ENCODE data around the gene FBXL4.

Gene FBXL4

DNA sequence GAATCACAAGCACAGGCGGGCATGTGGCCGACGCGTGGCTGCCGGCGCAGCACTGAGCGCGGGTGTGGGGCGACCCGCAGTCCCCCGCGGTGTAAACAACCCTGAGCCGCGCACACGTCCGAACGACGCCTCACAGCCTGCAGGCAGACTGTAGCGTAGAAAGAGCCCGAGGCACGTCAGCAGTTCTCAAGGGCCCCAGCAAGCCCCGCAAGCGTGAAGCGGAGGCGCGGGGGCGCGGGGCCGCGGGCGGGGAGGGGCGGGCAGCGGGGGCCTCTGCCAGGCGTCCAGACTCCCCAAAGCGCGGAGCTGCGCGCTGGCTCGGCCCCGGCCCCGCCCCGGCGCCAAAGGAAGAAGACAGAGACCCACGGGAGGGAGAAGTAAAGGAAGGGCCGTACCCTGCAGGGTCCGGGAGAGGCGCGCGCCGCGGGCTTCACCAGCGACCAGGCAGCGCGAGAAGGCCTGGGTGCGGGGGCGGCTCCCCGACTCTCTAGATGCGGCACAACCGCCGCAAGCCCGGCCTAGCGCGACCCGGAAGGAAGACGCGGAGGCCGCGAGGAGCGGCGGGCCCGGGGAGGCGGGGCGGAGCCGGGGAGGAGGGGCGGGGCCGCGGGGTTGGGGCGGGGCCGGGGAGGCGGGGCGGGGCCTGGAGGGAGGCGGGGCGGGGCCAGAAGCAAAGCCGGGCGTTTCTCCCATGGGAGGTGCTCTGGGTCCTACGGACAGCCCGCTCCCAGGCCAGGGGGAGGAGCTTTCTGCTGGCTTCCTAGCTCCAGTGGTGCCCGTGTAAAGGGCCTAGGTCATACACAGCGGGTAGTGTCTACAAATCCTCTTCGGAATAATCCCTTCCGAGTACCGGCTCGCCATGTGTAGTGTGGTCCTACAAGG lies at the start of gene FBXL4:
Gene FBXL4 (minus strand): TSS at position 536 of the 882 bp plus-strand sequence. CDS start 20,958 bp downstream, outside the sequence.
- peak; percentile 70 for DNase-seq (ENCODE audit: low read depth, low spot score)

DNA sequence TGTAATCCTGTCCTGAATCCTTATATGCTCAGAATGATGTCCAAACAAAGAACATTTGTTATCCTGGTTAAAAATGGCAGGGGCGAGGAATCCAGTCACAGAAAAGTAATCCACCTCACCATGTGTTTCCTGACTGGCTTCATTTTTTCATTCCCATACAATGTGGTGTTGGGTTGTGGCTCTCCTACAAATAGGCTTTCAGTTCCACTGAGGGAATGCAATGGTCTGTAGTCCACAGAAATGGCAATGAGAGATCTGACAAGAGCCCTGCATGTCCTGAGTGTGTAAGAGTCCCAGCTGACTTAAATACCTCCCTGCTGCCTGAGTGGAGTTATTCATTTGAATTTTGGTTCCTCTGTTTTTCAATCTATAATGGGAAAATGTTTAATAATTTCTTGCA lies 47.4 kb upstream of the FBXL4 start:
- no peak for DNase-seq (ENCODE audit: low read depth, low spot score)

DNA sequence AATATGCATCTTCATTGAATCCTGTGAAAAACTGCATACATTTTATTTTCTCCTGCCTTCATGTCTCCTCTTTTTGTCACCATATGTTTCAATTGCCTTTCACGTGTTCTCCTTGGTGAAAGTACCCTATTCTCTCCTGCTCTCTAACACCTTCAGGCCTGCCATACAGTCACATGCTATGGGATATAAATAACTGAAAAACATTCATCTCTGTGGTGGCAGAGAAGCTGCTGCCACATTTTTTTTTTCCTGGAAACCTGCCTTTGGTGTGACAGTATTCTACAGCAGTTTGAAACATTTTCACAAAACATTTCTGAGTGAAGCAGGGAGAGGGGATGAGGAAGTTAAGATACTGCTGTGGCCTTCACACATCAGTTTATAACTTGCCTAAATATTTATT lies 44.8 kb upstream of the FBXL4 start:
- DNase-seq (ENCODE audit: low read depth, low spot score), result no peak

DNA sequence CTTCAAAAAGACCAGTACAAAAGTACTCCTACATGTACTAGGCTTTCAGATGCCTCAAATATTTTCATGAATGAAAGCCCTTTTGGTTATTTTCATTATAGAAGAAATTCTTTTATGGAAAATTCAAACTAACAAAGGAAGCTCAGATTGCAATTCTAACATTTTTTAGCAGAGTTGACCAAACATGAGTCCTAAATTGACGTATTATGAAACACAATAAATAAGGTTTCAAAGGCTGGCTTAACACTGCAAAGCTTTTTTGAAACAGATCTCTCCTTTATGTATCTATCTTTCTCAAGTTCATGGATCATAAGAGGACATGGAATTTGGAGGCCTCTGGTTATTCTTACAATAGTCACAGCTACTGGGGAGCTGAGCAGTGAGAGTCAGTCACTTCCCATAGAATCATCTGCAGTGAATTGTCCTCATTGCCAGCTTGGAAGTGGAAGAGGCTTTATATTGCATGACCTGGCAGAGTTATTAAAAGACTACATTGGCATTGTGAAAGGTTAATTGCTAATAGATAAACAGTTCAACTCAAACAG lies 38.4 kb upstream of the FBXL4 start:
- no peak for DNase-seq (ENCODE audit: low read depth, low spot score)

DNA sequence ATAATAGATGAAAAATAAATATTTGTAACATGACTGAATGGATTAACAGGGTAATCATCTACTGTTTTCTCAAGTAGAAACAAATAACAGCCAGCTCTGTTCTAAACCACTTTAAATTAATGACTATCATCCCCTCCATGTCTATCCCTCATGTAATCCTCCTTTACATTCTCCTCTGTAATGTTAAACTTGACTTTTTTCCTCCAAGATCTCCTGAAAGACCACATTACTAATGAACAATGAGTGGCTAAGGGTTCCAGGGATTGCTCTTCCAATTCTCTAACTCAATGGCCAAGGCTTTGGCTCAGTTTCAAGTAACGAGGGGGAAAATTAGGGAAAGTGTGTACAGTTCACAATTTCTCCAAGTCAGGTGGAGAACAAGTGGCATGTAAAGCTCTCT lies 37.6 kb upstream of the FBXL4 start:
- DNase-seq (ENCODE audit: low read depth, low spot score), result no peak

DNA sequence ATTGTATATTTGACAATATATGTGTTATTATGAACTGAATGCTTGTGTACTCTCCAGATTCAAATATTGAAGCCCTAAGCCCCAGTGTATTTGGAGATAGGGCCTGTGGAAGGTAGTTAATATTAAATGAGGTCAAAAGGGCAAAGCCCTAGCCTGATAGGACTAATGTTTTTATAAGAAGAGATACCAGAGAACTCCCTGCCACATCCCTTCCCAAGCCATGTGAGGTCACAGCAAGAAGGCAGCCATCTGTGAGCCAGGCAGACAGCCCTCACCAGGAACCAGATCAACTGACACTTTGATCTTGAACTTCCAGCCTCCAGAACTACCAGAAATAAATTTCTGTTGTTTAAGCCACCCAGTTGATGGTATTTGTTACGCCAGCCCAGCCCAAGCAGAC lies 36.4 kb upstream of the FBXL4 start:
- DNase-seq (ENCODE audit: low read depth, low spot score), result no peak

DNA sequence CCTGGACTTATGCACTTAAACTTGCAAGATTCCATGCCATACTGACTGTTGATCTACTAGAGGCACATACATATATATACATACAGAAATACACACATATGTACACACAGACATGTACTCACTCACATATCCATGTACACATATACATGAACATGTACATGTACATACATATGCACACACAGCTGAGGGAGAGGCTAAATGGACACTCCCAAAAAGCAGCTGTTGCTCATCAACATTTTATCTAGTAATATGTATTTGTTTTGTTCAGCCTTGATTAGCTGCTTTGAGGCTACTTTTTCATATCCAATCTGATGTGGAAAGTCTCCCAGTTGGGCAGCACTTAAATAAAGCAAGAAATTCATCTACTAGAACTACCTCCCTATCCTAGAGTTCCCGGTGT lies 33.7 kb upstream of the FBXL4 start:
- no peak for DNase-seq (ENCODE audit: low read depth, low spot score)

DNA sequence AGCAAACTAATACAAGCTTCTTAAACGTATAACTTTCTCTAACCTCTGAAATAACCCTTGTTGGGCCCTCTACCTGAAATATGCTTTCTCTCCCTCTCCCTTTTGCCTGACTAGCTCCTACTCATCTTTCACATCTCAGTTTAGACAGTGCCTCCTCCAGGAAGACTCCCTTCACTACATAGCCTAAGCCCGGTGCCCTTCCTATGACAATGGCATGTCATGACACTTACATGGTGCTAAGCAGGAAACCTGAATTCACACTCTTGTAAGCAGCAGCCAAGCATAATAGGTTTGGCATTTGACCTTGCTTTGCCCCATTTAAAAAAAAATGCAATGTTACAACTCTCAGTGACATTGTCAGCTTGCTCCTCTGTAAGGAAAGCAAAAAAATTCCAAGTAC lies 33.1 kb upstream of the FBXL4 start:
- peak; percentile 25 for DNase-seq (ENCODE audit: low read depth, low spot score)

DNA sequence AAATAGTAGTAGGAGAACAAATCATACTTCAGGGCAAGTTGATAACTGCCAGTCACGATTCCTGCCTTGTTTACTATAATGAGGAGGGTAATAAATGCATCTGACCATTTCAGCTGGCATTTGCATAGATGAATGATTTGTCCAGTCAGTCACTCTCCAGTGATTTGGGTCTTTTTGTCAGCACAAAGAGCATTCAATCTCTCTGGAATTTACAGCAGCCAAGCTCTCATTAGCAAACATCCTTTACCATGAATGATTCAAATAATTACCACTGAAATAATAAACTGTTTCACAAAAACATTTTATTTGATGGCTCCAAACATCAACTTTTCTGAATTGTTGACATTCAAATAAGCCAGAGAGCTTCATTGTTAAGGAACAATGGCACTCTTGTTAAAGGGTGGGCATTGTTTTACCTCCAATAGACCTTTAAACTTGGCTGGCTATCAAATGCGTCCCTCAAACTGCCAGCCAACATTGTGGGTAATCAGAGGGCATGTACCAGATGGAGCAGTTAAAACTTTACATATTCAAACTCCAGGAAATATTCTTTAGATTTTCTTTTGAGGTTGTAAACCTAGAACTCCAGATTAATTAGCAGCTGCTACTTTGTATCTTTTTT lies 30.0 kb upstream of the FBXL4 start:
- DNase-seq (ENCODE audit: low read depth, low spot score), result no peak

DNA sequence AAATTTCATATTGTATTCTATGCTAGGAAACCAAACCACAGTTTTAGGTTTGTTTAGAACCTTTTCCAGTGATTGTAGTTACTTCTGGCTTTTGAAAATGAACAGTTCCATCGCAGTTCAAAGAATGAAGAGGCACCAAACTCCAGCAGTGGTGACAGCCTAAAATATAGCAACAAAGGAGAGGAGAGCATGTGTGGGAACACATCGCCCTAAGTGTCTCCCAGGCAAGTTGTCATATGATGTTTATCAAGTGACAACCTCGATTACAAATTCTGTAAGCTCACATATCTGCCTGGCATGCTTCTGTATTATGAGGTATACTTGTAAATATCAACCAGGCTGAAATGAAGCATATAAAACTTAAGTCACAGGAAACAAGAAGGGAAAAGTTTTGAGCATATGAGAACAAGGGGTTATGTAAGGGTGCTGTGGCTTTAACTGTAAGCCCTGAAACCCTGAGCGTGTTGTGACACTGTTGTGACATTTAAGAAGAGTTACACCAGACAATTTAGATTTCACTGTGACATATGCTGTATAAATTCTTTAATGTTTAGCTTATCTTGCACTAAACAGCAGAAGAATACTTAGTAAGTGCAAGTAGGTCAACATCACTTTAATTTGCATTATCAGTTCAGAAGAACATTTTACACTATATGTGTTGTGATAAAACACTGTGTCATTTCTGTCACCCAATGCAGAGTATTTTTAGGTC lies 29.1 kb upstream of the FBXL4 start:
- DNase-seq (ENCODE audit: low read depth, low spot score), result no peak

DNA sequence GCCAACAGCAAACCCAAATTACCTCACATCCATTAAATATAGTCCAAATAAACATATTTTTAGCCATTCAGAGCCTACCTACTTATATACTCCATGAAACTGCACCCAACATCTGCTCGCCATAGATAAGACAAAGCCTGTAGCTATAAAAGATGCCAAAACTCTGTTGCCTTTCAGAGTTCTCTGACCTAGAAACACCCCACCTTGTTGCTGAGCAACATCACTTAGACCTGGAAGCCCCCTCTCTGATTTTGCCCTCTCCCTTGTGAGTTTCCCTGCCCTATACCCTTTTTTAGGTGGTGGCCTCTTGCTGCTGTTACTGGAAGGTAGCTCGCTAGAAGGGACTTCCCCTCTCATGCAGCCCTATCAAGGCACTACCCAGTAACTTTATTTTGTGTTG lies 27.7 kb upstream of the FBXL4 start:
- no peak for DNase-seq (ENCODE audit: low read depth, low spot score)

DNA sequence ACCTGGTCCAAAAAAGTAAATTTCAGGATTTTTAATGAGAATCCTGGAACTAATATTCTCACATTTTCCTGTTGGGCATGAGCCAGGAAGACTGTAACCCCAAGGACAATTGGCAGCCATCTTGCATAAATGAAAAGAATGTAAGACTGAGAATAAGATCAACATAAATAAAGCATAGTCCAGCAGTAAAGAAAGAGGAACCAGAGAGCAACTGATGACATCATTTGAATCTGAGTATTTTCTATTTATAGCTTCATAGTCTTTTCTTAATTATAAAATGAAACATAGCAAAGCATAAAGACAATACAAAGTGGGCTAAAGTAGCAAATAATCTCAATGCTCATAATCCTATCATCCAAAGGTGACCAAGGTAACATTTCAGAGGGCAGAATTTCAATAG lies 26.6 kb upstream of the FBXL4 start:
- DNase-seq (ENCODE audit: low read depth, low spot score), result no peak

DNA sequence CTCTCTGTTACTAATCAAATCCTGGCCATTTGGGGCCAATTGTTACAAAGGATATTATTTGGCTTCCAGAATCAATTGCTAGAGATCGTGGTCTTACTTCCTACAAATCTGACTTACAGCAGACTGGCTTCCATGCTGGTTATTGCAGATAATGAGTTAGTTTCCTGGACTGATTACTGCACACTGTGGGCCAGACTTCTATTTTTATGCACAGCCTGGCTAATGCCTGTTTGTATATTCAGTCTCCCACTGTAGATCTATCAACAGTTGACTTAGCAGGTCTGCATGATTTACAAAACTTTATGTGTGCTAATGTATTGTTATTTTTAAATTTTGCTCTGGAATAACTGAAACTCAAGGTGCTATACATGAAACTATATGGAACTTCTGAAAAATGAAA lies 25.8 kb upstream of the FBXL4 start:
- DNase-seq (ENCODE audit: low read depth, low spot score), result no peak

DNA sequence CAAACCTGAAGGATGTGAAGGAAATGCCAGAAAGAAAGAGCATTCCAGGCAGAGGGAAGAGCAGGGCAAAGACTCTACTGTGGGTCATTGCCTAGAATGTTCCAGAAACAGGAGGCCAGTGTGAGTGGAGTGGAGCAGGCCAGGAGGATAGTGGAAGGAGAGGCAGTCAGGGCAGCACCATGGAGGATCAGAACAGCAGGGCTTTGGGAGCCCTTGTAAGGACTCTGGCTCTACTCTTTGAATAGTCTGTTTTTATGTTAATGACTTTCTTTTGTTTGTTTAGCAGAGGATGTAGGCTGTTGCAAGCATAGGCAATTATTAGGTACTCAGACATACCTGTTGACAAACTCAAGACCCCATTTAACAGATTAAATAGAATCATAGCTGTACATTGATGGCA lies 23.6 kb upstream of the FBXL4 start:
- no peak for DNase-seq (ENCODE audit: low read depth, low spot score)

DNA sequence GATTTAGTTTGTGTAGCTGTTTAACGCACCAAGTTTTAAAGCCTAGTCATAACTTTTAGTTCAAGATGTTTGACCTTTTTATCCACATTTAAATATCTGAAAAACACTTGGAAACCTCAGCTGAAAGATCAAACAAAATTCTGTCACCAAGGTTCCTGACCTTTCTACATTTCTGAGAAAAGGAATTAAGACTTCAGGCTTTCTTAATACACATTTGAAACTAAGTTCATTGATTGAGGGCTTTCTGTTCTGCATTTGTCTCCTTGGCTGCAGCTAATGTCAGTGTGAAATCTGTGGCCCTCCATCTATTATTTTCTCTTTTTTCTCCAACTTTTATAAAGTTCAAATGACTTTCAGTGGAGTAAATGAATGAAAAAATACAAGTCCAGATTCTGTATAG lies 22.7 kb upstream of the FBXL4 start:
- no peak for DNase-seq (ENCODE audit: low read depth, low spot score)

DNA sequence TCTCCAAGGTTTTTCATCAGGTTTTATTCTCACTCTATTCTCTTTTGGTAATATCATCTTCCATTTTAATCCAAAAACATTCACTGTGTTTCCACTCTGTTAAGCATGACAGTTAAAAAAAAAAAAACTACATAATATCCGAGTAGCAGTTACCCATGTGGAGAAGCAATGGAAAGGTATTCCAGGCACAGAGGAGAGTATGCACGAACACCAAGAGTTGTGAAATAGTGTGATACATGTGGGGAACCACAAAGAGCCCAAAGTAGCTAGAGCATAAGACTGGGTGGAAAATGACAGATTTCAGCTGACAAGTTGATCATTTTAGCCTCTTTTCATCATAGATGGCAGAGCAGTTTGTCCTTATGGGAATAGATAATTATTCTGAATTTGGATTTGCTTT lies 19.9 kb upstream of the FBXL4 start:
- DNase-seq (ENCODE audit: low read depth, low spot score), result no peak

DNA sequence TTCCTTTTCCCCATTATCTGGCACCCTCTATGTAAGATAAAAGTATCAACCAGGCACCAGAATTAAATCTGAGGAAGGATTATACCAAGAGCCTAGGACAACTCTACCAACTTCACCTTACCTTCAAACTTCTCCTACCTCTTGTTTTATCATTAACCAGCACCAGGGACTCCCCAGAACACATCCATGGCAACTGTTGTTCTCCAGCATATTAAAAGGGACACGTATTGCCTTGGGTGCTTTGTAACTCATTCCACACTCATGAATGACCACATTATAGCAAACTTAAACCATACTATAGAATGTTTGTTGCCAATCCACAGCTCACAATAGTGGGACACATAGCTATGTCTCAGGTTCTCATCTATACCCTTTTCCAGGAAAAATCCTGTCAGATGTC lies 11.9 kb upstream of the FBXL4 start:
- DNase-seq (ENCODE audit: low read depth, low spot score), result no peak

DNA sequence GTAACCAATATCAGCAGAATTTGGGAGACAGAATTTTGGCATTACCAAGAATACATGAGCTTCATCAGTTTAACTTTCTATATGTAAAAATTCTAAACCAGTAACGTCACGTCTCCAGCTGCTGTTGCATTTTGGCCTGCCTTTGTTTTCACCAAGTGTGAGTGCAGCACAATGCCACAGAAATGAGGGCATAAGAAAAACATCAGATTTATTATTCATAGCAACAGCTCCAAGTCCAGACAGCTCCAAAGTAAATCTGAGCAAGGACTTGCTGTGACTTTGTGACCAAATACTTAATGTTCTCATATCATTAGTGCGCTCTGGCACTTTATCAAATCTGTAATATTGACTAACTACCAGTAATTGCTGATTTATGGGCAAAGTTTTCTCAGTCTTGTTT lies 11.0 kb upstream of the FBXL4 start:
- no peak for DNase-seq (ENCODE audit: low read depth, low spot score)

DNA sequence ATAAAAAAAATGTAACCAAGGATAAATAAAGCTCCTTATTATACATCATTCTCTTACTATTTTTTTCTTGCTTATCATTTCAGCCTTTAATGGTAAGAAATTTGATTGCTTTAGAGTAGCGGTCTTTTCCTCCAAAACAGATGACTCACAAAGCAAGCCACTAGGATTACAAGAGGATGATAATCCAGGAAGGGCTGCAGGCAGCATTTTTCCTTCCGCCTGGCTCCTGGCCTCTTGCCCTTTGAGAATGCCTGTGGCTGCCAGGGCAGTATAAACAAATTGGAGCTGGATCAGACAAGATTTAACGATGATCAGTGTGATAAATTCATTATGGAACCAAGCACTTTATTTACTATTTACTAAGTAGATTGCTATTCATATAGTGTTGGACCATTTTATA lies 9.7 kb upstream of the FBXL4 start:
- no peak for DNase-seq (ENCODE audit: low read depth, low spot score)

DNA sequence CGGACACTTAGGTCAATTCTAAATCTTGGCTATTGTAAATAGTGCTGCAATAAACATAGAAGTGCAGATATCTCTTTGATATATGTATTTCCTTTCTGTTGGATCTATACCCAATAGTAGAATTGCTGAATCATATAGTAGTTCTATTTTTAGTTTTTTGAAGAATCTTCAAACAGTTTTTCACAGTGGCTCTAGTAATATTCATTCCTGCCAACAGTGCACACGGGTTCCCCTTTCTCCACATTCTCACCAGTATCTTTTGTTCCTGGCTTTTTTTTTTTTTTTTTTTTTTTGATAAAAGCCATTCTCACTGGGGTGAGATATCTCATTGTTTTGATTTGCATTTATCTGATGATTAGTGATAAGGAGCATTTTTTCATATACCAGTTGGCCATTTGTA lies 1.8 kb upstream of the FBXL4 start:
- no peak for DNase-seq (ENCODE audit: low read depth, low spot score)

DNA sequence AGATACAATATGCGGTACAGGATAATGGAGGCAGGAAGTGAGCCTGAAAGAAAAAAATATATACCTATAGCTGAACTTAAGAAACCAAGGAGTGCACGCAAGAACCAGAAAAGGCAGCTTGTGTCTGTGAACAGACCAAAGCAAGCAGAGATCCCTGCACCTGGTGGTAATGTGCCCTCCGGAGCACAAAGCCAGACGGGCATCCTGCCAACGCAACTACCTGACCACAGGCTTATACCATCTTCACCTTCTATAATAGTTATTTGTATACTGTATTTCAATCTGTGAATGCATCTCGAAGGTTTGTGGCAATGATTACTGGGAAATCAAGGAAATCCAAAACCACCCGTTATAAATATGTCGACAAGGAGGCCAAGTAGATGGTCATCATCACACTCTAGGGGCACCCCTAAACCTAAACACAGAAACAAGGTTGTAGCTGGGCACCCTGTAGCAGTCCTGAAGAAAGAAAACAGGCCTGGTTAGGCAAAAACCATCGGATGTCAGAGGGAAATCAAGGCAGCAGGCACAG lies 801 bp downstream of the FBXL4 start:
- no peak for DNase-seq (ENCODE audit: low read depth, low spot score)

DNA sequence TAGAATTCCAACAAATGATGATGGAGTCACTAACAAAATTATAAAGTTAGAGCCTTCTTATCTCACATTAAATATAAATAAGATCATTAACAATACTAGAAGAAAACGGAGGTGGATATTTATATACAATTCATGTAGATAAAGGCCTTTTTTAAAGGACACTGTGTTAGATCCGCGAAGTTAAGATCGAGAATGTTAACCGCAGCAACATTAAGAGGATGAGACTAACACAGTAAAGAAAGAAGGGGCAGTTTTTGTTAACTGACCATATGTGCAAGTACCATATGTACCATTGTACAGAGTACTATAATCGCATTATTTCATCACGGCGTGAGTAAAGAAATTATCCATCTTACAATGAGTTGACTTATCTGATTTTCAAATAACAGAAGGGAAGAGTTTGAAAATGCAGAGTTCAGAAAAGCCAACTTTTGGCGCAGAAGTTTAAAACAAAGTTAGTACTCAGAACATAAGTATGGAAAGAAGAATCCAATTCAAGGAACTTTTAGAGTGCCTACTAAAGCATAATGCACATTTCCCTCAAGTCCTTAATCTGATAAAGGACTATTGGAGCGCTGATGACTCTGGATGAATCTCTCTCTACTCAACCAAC lies 1.4 kb downstream of the FBXL4 start:
- no peak for DNase-seq (ENCODE audit: low read depth, low spot score)

Measured in iPS DF 19.7 (cell line).